GM15510 (cell line): Measurements from ENCODE around the gene TMC5.

Experiments used
- POLR2A ChIP-seq: IDR thresholded peaks from 3 replicates; pipeline ENCODE4 v1.6.1; 2011; ENCODE audit warnings: borderline replicate concordance; ENCODE audit not compliant: insufficient read length; ENCODE audit errors: extremely low read depth

Gene TMC5

GRCh38 chr16:19396555-19397011 is 21.1 kb upstream of the TMC5 start:
- TF ChIP-seq POLR2A, result no peak

- TF ChIP-seq POLR2A, result no peak
Measured at GRCh38 chr16:19400711-19401110, 17.0 kb upstream of the TMC5 start.

- no peak for TF ChIP-seq POLR2A
Measured at GRCh38 chr16:19406891-19407491, 10.7 kb upstream of the TMC5 start.

DNA sequence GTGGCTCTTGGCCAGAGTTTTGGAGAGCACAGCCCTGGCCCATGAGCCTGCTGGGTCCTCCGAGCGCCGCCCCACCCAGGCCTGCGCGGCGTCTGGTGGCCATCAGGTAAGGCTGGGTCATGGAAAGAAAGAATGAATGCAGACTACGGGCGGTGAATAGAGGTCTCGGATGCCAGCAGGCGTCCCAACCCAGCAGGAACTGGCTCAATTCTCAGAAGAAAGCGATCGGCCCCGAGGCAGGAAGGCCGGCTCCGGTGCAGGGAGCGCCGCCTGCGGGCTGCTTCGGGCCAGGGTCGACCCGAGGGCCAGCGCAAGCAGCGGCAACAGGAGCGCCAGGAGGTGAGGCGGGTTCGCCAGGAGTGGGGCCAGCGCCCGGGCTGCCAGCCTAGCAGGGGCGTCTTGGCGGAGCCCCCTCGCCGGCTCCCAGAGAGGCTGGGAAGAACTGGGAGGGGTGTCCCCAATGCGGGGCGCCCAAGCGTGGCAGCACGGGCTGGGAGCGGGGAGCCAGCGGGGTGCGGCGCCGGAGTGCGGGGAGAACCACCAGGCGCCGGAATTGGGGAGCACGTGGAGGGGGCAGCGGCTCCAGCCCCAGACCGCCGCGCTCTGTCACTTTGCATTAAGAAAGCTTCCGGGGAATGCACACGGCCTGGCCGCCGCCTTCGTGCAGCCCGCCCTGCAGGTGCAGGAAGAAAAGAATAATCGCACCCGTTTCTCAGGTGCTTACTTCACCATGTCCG is 7.1 kb upstream of the TMC5 start:
- no peak for TF ChIP-seq POLR2A

DNA sequence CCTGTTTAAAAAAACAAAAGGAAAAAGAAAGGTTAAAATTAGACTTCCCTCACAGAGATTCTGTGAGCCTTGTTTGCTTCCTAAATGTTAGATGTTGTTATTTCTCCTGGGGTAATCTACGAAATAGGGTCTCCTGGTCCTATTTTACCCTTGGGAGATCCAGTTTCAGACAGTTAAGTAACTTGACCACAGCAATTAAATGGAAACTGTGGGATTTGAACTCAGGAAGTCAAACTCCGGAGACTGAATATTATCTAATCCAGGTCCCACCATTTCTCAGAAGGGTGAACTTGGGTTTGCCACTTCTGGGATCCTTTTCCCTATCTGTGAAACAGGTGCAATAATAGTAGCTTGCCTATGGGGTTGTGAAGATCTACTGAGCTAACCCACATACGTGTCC is 6.4 kb upstream of the TMC5 start:
- TF ChIP-seq POLR2A, result no peak

DNA sequence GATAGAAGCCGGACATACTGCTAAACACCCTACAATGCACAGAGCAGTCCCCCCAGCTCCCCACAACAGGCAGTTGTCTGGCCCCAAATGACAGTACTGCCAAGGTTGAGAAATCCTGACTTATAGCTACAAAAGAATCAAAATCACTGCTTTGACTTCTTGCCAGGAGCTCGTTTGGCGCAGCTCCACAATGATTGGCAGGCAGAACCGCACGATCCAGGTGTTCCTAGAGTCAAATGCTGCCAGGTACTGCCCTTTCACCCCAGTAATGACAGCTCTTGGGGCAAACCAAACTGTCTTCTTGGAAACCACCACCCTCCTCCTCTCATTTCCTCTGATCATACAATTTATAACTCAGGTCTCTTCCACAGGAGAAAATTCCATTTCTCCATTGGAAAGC is 2.2 kb upstream of the TMC5 start:
- no peak for TF ChIP-seq POLR2A

- TF ChIP-seq POLR2A, result no peak
Measured at GRCh38 chr16:19415918-19416317, 1.8 kb upstream of the TMC5 start.

DNA sequence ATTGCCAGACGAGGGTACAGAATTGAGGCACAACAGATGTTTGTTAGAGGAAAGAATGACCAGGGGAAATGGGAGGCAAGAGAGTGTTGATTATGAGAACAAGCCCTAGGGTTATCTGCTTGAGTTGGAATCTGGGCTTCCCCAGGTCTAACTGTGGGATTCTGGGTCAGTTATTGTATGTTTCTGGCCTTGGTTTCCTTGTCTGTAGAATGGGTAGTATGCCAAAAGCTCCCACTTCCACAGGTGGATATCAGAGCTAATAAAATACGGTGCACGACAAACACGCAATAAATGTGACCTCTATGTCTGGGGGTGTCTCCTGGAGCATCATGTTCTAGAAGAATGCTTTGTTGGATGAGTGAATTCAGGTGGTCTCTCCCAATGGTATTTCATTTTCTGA is 517 bp downstream of the TMC5 start:
- TF ChIP-seq POLR2A, result no peak

DNA sequence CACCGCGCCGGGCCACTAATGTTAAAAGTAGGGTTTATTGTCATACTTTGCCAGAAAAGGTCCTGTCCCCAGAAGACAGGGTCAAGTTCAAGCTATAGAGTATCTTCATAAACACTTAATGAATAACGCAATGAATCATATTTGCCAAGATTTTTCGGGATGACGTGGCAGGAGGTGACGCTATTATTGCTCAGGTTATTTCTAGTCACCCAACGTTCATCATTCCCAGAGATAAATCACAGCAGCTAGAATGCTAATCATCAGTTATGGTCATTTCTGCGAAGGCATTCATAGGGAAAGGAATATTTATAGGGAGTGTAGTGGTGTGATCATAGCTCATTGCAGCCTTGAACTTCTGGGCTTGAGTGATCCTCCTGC is 2.0 kb downstream of the TMC5 start:
- TF ChIP-seq POLR2A, result no peak

GRCh38 chr16:19424478-19424877 is 6.8 kb downstream of the TMC5 start:
- TF ChIP-seq POLR2A, result no peak

- TF ChIP-seq POLR2A, result no peak
Measured at GRCh38 chr16:19430345-19430744, 12.7 kb downstream of the TMC5 start.

- TF ChIP-seq POLR2A, result no peak
Measured at GRCh38 chr16:19431636-19432340, 14.1 kb downstream of the TMC5 start.

GRCh38 chr16:19432429-19432828 is 14.7 kb downstream of the TMC5 start:
- no peak for TF ChIP-seq POLR2A

DNA sequence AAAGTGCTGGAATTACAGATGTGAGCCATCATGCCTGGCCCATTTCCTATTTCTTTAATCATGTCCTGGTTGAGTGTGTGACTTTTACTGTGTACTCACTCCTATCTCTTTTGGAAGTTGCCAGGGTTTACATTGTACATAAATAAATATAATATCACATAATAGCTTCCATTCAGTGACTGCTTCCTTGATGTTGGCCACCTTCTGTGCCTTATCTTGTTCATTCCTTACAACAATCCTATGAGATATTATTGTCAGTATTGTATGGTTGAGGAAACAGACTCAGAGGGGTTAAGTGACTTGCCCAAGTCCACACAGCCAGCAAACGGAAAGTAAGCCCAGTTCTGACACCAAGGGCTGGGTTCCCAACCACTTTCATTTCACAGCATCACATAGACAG is 16.9 kb downstream of the TMC5 start:
- TF ChIP-seq POLR2A, result no peak

DNA sequence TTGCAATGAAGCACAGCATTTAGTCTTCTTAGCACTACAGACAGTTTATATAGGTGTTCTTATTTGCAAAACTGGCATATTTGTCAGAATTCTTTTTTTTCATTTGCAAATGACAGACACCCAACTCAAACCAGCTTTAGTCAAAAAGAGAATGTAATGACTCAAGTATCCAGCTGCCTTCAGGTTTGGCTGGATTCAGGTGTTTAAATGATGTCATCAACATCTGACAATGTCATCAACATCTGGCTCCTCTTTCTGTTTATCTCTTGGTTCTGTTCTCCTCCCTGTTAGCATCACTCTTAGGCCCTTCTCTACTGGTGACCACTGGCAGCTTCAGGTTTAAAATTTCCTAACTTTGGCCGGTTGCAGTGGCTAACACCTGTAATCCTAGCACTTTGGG is 18.9 kb downstream of the TMC5 start:
- TF ChIP-seq POLR2A, result no peak

- TF ChIP-seq POLR2A, result no peak
Measured at GRCh38 chr16:19437280-19437679, 19.6 kb downstream of the TMC5 start.

- no peak for TF ChIP-seq POLR2A
Measured at GRCh38 chr16:19438739-19439138, 21.1 kb downstream of the TMC5 start.

- no peak for TF ChIP-seq POLR2A
Measured at GRCh38 chr16:19439483-19439882, 21.8 kb downstream of the TMC5 start.
